ENCODE data around the gene OLIG1. TPM values are rescaled to one million over a fixed set of nuclear protein-coding genes. Genes with fewer than 3 reads are reported as not detected.

The OLIG1 gene
- polyA plus RNA-seq (2012; rRNA removed) = not detected in 2 replicates
- not detected in 2 replicates for polyA plus RNA-seq (2012; cell fraction: cytosol; rRNA removed)
- not detected in 2 replicates for polyA plus RNA-seq (2012; cell fraction: nucleus; rRNA removed)

GRCh38 chr21:33069994-33070743, at the start of gene OLIG1:
Gene OLIG1, plus strand, starts transcription at chr21:33070141. Its CDS starts 106 bp downstream, at chr21:33070247.
- CTCF ChIA-PET = no interaction called here

More at GRCh38 chr21:33069994-33070743, at the start of gene OLIG1:
- Histone ChIP-seq H4K20me1 (ENCODE audit: insufficient read depth) (no peaks in the 10 kb centered on the region), H3K9ac (no peak within 1 kb of the TSS), H3K36me3 (replicated peaks in 1 of 2; ENCODE audit: control insufficient read depth in 1 of 2, insufficient read depth in 2 of 2, low read length in 1 of 2) (no peaks in the 10 kb centered on the region), H3F3A (replicated peaks; ENCODE audit: insufficient read depth) (no peaks in the 10 kb centered on the region), H3K27me3 (ENCODE audit: insufficient read depth) (peaks cover 97% of the 10 kb centered on the region), H3K9me2 (no peaks in the 10 kb centered on the region), H3K4me3 (ENCODE audit: low read depth in 2 of 2, low read length in 1 of 2) (no peak within 1 kb of the TSS; a peak in 1 of 4 replicates), H2AFZ (ENCODE audit: low read depth) (no peak within 1 kb of the TSS), H3K4me2 (no peak within 1 kb of the TSS; the same call in 1 of the 2 replicates), H3K27ac (ENCODE audit: low read depth in 2 of 2, low read length in 1 of 2) (no peak within 1 kb of the TSS), H3K9me3 (no peaks in the 10 kb centered on the region), H3K79me2 (ENCODE audit: insufficient read depth) (no peaks in the 10 kb centered on the region), H3K4me1 (ENCODE audit: control insufficient read depth in 1 of 2, insufficient read depth in 2 of 2, low read depth in 1 of 2, low read length in 1 of 2) (no peaks in the 10 kb centered on the region)
- TF ChIP-seq RFX5 (IDR thresholded peaks at IDR 0.05; ENCODE audit: low read length) (no peak), RAD21 (IDR thresholded peaks at IDR 0.05; ENCODE audit: low read length) (no peak), JUND (IDR thresholded peaks at IDR 0.05) (no peak), FOSL2 (IDR thresholded peaks at IDR 0.05; ENCODE audit: borderline replicate concordance, low read depth) (no peak), RCOR1 (IDR thresholded peaks at IDR 0.05; ENCODE audit: low read length) (no peak), ZBTB33 (IDR thresholded peaks at IDR 0.05; ENCODE audit: borderline replicate concordance, low read depth) (no peak), EP300 (IDR thresholded peaks at IDR 0.05; ENCODE audit: borderline replicate concordance in 1 of 2, low read depth in 1 of 2, low read length in 1 of 2) (no peak), SIN3A (IDR thresholded peaks at IDR 0.05; ENCODE audit: borderline replicate concordance, low read depth, low read length) (no peak), TAF1 (IDR thresholded peaks at IDR 0.05; ENCODE audit: borderline replicate concordance, low read depth, low read length) (no peak), SMC3 (IDR thresholded peaks at IDR 0.05; ENCODE audit: low read depth, low read length) (no peak), USF1 (IDR thresholded peaks at IDR 0.05; ENCODE audit: borderline replicate concordance, low read depth) (no peak), USF2 (IDR thresholded peaks at IDR 0.05; ENCODE audit: borderline replicate concordance, low read depth, low read length) (no peak), CHD2 (IDR thresholded peaks at IDR 0.05; ENCODE audit: low read length, partially characterized antibody) (no peak), GABPA (IDR thresholded peaks at IDR 0.05; ENCODE audit: low read depth) (no peak), FOXM1 (IDR thresholded peaks at IDR 0.05; ENCODE audit: low read depth) (no peak), MEF2A (IDR thresholded peaks at IDR 0.05; ENCODE audit: borderline replicate concordance, low read depth) (no peak), NRF1 (IDR thresholded peaks at IDR 0.05; ENCODE audit: low read depth, low read length) (no peak), NFIC (IDR thresholded peaks at IDR 0.05; ENCODE audit: borderline replicate concordance) (no peak), CTCF (IDR thresholded peaks at IDR 0.05) (no peak)
- DNase-seq = peak; percentile 48
- POLR2A ChIA-PET = no interaction called here
- WGBS (ENCODE audit: low lambda C conversion rate) = 0% methylated on average over 12 of the region's 82 CpGs

Data from SK-N-SH (cell line).